ENCODE data around the gene DYRK1B. TPM values are rescaled to one million over a fixed set of nuclear protein-coding genes. Genes with fewer than 3 reads are reported as not detected.
"Not testable (repeated sequence)": the region's sequence is repeated elsewhere in the genome, so short reads cannot be mapped to it uniquely, and the experiment has no call there.

DYRK1B gene
- total RNA-seq, 1 experiment from 2014 or later, result 39.5 TPM

DNA sequence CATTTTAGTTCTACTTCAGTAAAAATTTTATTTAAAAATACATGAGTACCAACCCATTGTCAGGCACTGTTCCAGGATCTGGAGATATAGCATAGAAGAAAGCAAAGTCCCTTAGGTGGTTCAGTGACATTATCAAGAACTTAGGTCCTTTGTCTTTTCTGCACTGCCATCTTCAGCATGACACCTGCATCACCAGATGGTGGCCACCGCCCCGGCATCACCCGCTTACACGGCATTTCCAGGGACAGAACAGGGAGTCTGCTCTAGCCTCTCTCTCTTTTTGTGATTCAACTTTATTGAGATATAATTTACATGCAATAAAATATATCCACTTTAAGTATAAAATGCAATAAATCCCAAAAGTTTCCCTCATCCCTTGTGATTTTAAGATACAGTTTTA, 23.5 kb downstream of the DYRK1B start:
- Histone ChIP-seq H3K4me1 (replicated peaks; ENCODE audit: insufficient read depth) (no peaks in the 10 kb centered on the region), H3K9me3 (ENCODE audit: insufficient read depth, low read depth) (no peaks in the 10 kb centered on the region), H3K9me2 (ENCODE audit: insufficient read depth) (no peaks in the 10 kb centered on the region), H3K79me2 (ENCODE audit: low read depth) (no peaks in the 10 kb centered on the region), H3F3A (ENCODE audit: insufficient read depth, low read depth) (no peaks in the 10 kb centered on the region), H4K20me1 (ENCODE audit: insufficient read depth) (no peaks in the 10 kb centered on the region), H3K27ac (no peak overlapping the region), H3K4me3 (no peak overlapping the region), H3K4me2 (no peak overlapping the region), H3K36me3 (ENCODE audit: low read depth) (no peaks in the 10 kb centered on the region), H3K27me3 (ENCODE audit: insufficient read depth, low read depth) (peaks cover 10% of the 10 kb centered on the region; the same call in 1 of the 2 replicates), H2AFZ (no peak overlapping the region)
- TF ChIP-seq EZH2 (IDR thresholded peaks at IDR 0.05; ENCODE audit: low read depth), result no peak
- TF ChIP-seq, protein P1, sequence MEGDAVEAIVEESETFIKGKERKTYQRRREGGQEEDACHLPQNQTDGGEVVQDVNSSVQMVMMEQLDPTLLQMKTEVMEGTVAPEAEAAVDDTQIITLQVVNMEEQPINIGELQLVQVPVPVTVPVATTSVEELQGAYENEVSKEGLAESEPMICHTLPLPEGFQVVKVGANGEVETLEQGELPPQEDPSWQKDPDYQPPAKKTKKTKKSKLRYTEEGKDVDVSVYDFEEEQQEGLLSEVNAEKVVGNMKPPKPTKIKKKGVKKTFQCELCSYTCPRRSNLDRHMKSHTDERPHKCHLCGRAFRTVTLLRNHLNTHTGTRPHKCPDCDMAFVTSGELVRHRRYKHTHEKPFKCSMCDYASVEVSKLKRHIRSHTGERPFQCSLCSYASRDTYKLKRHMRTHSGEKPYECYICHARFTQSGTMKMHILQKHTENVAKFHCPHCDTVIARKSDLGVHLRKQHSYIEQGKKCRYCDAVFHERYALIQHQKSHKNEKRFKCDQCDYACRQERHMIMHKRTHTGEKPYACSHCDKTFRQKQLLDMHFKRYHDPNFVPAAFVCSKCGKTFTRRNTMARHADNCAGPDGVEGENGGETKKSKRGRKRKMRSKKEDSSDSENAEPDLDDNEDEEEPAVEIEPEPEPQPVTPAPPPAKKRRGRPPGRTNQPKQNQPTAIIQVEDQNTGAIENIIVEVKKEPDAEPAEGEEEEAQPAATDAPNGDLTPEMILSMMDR (conservative IDR thresholded peaks at IDR 0.05), result no peak
- no TSS peak for BruUV-seq (replicated peaks)
- ChIA-PET CTCF (no interaction called here), POLR2A (ENCODE audit: unreplicated experiment) (no interaction called here)
- intact Hi-C loops (cut with micrococcal nuclease; ENCODE audit: unreplicated experiment), result no loop called here
- no peak for DNase-seq

DNA sequence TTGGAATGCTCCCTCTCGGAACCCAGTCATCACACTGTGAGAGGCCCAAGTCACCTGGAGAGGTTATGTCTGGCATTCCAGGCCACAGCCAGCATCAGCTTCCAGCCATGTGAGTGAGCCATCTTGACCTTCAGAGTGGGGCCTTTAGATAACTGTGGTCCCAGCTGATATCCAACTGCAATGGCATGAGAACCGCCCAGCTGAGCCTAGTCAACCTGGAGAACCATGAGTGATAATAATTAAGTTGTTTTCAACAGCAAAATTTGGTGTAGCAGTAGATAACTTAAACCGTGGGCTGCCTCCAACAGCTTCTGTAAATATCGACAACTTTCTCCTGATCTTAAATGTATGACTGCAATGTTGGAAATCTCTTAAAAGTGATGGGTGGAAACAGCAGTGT, 24.6 kb downstream of the DYRK1B start:
- Histone ChIP-seq H3K4me1 (replicated peaks; ENCODE audit: insufficient read depth) (no peaks in the 10 kb centered on the region), H3K27me3 (ENCODE audit: insufficient read depth, low read depth) (peaks cover 10% of the 10 kb centered on the region; the same call in 1 of the 2 replicates), H3F3A (ENCODE audit: insufficient read depth, low read depth) (no peaks in the 10 kb centered on the region), H3K4me2 (no peak overlapping the region), H3K9me2 (ENCODE audit: insufficient read depth) (no peaks in the 10 kb centered on the region), H2AFZ (no peak overlapping the region), H3K36me3 (ENCODE audit: low read depth) (no peaks in the 10 kb centered on the region), H4K20me1 (ENCODE audit: insufficient read depth) (no peaks in the 10 kb centered on the region), H3K9me3 (ENCODE audit: insufficient read depth, low read depth) (no peaks in the 10 kb centered on the region), H3K4me3 (no peak overlapping the region), H3K79me2 (ENCODE audit: low read depth) (no peaks in the 10 kb centered on the region), H3K27ac (no peak overlapping the region)
- ChIA-PET CTCF (interaction anchor here (0.6 to 0.7 kb wide), 2 partner anchors 57 to 277 kb away, joined by 4 to 14 read pairs; partner anchors contain the start of gene EID2B), POLR2A (ENCODE audit: unreplicated experiment) (no interaction called here)
- intact Hi-C loops (cut with micrococcal nuclease; ENCODE audit: unreplicated experiment), result no loop called here
- BruUV-seq (replicated peaks), result no TSS peak
- DNase-seq, result no peak
- no peak for TF ChIP-seq EZH2 (IDR thresholded peaks at IDR 0.05; ENCODE audit: low read depth)
- TF ChIP-seq, protein P1 (conservative IDR thresholded peaks at IDR 0.05), result no peak

DNA sequence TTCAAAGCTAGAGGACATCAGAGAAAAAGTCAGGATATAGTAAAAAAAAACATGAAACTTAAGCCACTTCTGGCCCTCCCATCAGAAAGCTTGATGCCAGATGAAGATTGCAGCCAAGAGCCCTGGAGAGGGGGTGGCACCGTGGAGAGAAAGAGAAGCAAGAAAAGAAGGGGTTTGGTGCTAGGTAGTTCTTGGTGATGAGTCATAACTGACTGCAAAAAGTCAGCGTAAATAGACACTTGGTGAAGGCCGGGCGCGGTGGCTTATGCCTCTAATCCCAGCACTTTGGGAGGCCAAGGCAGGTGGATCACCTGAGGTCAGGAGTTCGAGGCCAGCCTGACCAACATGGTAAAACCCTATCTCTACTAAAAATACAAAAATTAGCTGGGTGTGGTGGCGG, 25.3 kb downstream of the DYRK1B start:
- H3K4me2 ChIP-seq; intact Hi-C loops (cut with micrococcal nuclease; ENCODE audit: unreplicated experiment); H3K9me2 ChIP-seq (ENCODE audit: insufficient read depth); DNase-seq; H3K9me3 ChIP-seq (ENCODE audit: insufficient read depth, low read depth); H3K4me1 ChIP-seq (replicated peaks; ENCODE audit: insufficient read depth); H4K20me1 ChIP-seq (ENCODE audit: insufficient read depth); BruUV-seq (replicated peaks); H3K79me2 ChIP-seq (ENCODE audit: low read depth); H2AFZ ChIP-seq; POLR2A ChIA-PET (ENCODE audit: unreplicated experiment); H3K4me3 ChIP-seq; H3K36me3 ChIP-seq (ENCODE audit: low read depth); H3F3A ChIP-seq (ENCODE audit: insufficient read depth, low read depth); H3K27ac ChIP-seq: not testable (repeated sequence)
- CTCF ChIA-PET, result interaction anchor here (0.6 kb wide), 1 partner anchor 276 kb away, joined by 4 read pairs; the partner anchor contains the start of gene EID2B
- H3K27me3 ChIP-seq (ENCODE audit: insufficient read depth, low read depth), result peaks cover 10% of the 10 kb centered on the region; the same call in 1 of the 2 replicates

DNA sequence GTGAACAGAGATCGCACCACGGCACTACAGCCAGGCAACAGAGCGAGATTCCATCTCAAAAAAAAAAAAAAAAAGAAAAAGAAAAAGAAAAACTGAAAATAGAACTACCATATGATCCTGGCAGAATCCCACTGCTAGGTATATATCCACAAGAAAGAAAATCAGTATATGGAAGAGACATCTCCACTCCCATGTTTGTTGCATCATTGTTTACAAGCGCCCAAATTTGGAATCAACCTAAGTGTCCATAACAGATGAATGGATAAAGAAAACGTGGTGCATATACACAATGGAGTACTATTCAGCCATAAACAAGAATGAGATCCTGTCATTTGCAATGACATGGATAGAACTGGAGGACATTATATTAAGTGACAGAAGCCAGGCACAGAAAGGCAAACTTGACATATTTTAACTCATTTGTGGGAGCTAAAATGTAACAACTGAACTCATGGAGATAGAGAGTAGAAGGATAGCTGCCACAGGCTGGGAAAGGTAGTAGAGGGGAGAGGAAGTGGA, 26.1 kb downstream of the DYRK1B start:
- TF ChIP-seq EZH2 (IDR thresholded peaks at IDR 0.05; ENCODE audit: low read depth), result no peak
- TF ChIP-seq, protein P1 (conservative IDR thresholded peaks at IDR 0.05), result no peak
- Histone ChIP-seq H3K4me1 (replicated peaks; ENCODE audit: insufficient read depth) (0 out of 2 replicates have a peak, but pooled peaks cover 2% of the 10 kb centered on the region), H3K4me3 (no peak overlapping the region), H3K79me2 (ENCODE audit: low read depth) (no peaks in the 10 kb centered on the region), H3F3A (ENCODE audit: insufficient read depth, low read depth) (no peaks in the 10 kb centered on the region), H4K20me1 (ENCODE audit: insufficient read depth) (no peaks in the 10 kb centered on the region), H3K9me2 (ENCODE audit: insufficient read depth) (no peaks in the 10 kb centered on the region), H3K9me3 (ENCODE audit: insufficient read depth, low read depth) (no peaks in the 10 kb centered on the region), H3K4me2 (no peak overlapping the region), H3K27ac (no peak overlapping the region), H3K27me3 (ENCODE audit: insufficient read depth, low read depth) (peaks cover 10% of the 10 kb centered on the region; the same call in 1 of the 2 replicates), H3K36me3 (ENCODE audit: low read depth) (no peaks in the 10 kb centered on the region), H2AFZ (no peak overlapping the region)
- no TSS peak for BruUV-seq (replicated peaks)
- DNase-seq, result no peak
- intact Hi-C loops (cut with micrococcal nuclease; ENCODE audit: unreplicated experiment), result no loop called here
- ChIA-PET CTCF (no interaction called here), POLR2A (ENCODE audit: unreplicated experiment) (no interaction called here)

All from PC-9 (cell line).